RWPE1 (cell line): ENCODE data around the gene TDRD6.

ENCODE experiments used
- CTCF ChIA-PET: fragments of 350-600 bp; sonication (Branson Sonifier 250); formaldehyde crosslinking; extraction: SDS; loops from one replicate; lab custom pipeline; 2021; lab: Yijun Ruan, JAX
- POLR2A ChIA-PET: fragments of 400-600 bp; formaldehyde crosslinking; extraction: SDS; loops from one replicate; lab custom pipeline; 2020; ENCODE audit warnings: antibody characterized with exemption; ENCODE audit not compliant: low non-redundant PET; lab: Yijun Ruan, JAX
- DNase-seq: peaks from one replicate; pipeline ENCODE4 v3.0.0; 2012; ENCODE audit warnings: low spot score
- H3K27ac ChIP-seq: fragments of 450-650 bp; 2 replicates; pipeline ENCODE4 v1.5.1; 2017
- CTCF ChIP-seq: fragments of 450-650 bp; conservative IDR thresholded peaks from 2 replicates; pipeline ENCODE4 v1.5.1; 2017; ENCODE audit warnings: low read depth, mild to moderate bottlenecking

Gene TDRD6

GRCh38 chr6:46657642-46658041 is 30.0 kb upstream of the TDRD6 start:
- POLR2A ChIA-PET, result no interaction called here
- H3K27ac ChIP-seq, result no peak overlapping the region
- CTCF ChIA-PET, result interaction anchor here (0.9 kb wide), 1 partner anchor 20 kb away, joined by 4 read pairs; no protein-coding TSS in a partner anchor

GRCh38 chr6:46661483-46661882 is 26.2 kb upstream of the TDRD6 start:
- no peak overlapping the region for H3K27ac ChIP-seq
- CTCF ChIA-PET, result no interaction called here
- POLR2A ChIA-PET, result no interaction called here
- DNase-seq, result no peak
- TF ChIP-seq CTCF, result no peak

More at GRCh38 chr6:46657642-46658041, 30.0 kb upstream of the TDRD6 start:
- no peak for DNase-seq
- TF ChIP-seq CTCF, result no peak

- DNase-seq, result no peak
- TF ChIP-seq CTCF, result no peak
- ChIA-PET POLR2A (no interaction called here), CTCF (no interaction called here)
- no peak overlapping the region for H3K27ac ChIP-seq
Observed at GRCh38 chr6:46667377-46667776, 20.3 kb upstream of the TDRD6 start.

GRCh38 chr6:46674410-46674809 is 13.3 kb upstream of the TDRD6 start:
- CTCF ChIA-PET, result interaction anchor here (0.5 to 0.8 kb wide), 2 partner anchors 19 to 118 kb away, joined by 3 read pairs; no protein-coding TSS in a partner anchor
- POLR2A ChIA-PET, result no interaction called here
- no peak for DNase-seq
- no peak overlapping the region for H3K27ac ChIP-seq
- no peak for TF ChIP-seq CTCF

GRCh38 chr6:46676604-46677313 is 10.9 kb upstream of the TDRD6 start:
- ChIA-PET POLR2A (no interaction called here), CTCF (interaction anchor here (0.6 to 0.8 kb wide), 3 partner anchors 21 to 1633 kb away, joined by 3 to 4 read pairs (median 4); no protein-coding TSS in a partner anchor)
- H3K27ac ChIP-seq, result no peak overlapping the region
- TF ChIP-seq CTCF, result no peak
- no peak for DNase-seq

- TF ChIP-seq CTCF, result 0 out of 2 replicates have a peak, but pooled peaks have one; percentile 8
- ChIA-PET POLR2A (no interaction called here), CTCF (interaction anchor here (0.6 to 0.8 kb wide), 5 partner anchors 19 to 1633 kb away, joined by 3 to 4 read pairs (median 4); no protein-coding TSS in a partner anchor)
- DNase-seq, result peak; percentile 9
- no peak overlapping the region for H3K27ac ChIP-seq
Observed at GRCh38 chr6:46677314-46677654, 10.4 kb upstream of the TDRD6 start.
